ENCODE results near the gene FAM83F.

FAM83F gene

GRCh38 chr22:40018051-40018450 lies 23.3 kb downstream of the FAM83F start:
- TF ChIP-seq CTCF (IDR thresholded peaks at IDR 0.05; ENCODE audit: control insufficient read depth, extremely low read depth, insufficient read depth) = no peak
- no peak for DNase-seq (ENCODE audit: low read depth)

GRCh38 chr22:40019100-40019499 lies 24.3 kb downstream of the FAM83F start:
- no peak for TF ChIP-seq CTCF (IDR thresholded peaks at IDR 0.05; ENCODE audit: control insufficient read depth, extremely low read depth, insufficient read depth)
- DNase-seq (ENCODE audit: low read depth) = no peak
- no peak overlapping the region for H3K4me3 ChIP-seq (ENCODE audit: low read depth, low read length)

More at GRCh38 chr22:40018051-40018450, 23.3 kb downstream of the FAM83F start:
- H3K4me3 ChIP-seq (ENCODE audit: low read depth, low read length) = no peak overlapping the region

DNA sequence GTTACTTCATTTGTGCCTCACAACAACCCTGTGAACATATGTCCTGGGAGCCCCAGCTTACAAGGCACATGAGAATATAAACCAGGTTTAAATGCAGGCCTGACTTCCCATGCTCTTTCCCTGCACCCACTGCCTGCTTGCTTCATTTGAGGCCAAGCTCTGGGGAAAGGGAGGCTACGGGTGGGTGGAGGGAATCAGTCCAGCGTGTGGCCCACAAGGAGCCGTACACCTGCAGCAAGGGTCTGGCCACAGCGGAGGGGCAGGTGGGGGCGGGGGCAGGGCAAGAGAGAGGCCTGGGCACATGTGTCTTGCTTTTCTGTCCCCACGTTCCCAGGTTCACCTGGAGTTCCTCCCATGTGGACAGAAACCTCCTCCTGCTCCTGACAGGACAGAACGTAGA lies 26.2 kb downstream of the FAM83F start:
- no peak for TF ChIP-seq CTCF (IDR thresholded peaks at IDR 0.05; ENCODE audit: control insufficient read depth, extremely low read depth, insufficient read depth)
- H3K4me3 ChIP-seq (ENCODE audit: low read depth, low read length) = no peak overlapping the region
- no peak for DNase-seq (ENCODE audit: low read depth)

- DNase-seq (ENCODE audit: low read depth) = no peak
- H3K4me3 ChIP-seq (ENCODE audit: low read depth, low read length) = no peak overlapping the region
- no peak for TF ChIP-seq CTCF (IDR thresholded peaks at IDR 0.05; ENCODE audit: control insufficient read depth, extremely low read depth, insufficient read depth)
Observed at GRCh38 chr22:40021401-40022000, 26.7 kb downstream of the FAM83F start.

DNA sequence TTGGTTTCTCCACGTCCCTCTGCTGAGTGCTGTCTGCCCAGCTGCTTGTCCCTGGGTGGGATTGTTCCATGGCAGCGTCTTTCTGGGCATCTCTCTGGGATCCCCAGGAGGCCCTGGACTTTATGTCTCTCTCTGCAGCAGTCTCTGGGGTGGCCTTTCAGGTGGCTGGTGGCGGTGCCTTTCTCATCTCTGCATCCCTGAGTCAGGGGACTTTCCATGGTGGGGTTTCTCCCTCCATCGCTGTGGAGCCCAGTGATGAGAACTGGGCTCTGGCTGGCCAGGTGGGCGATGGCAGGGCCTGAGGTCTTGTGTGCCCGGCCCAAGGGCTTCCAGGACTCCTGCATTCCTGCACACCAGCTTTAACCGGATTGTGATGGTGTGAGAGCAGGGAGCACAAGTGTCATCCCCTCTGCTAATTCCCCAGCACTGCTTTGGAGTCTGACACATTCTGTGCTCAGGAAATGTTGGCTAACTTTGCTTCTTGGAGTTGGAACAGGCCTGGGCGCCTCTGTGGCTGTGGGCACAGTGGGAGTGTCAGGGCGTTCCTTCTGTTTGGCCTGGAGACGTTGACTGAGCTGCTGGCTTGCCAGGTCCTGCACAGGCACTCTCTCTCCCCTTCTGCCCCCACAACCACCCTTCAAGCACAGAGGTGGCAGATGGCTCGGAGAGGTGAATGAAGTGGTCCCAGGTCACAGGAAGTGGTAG lies 27.9 kb downstream of the FAM83F start:
- no peak overlapping the region for H3K4me3 ChIP-seq (ENCODE audit: low read depth, low read length)
- no peak for DNase-seq (ENCODE audit: low read depth)
- no peak for TF ChIP-seq CTCF (IDR thresholded peaks at IDR 0.05; ENCODE audit: control insufficient read depth, extremely low read depth, insufficient read depth)

GRCh38 chr22:40023341-40023841 lies 28.6 kb downstream of the FAM83F start:
- no peak for TF ChIP-seq CTCF (IDR thresholded peaks at IDR 0.05; ENCODE audit: control insufficient read depth, extremely low read depth, insufficient read depth)
- no peak overlapping the region for H3K4me3 ChIP-seq (ENCODE audit: low read depth, low read length)
- no peak for DNase-seq (ENCODE audit: low read depth)

Measured in LNCaP clone FGC (cell line).